HG03196 (cell line): ENCODE results near the gene EIPR1.
"Not testable (repeated sequence)": the region's sequence is repeated elsewhere in the genome, so short reads cannot be mapped to it uniquely, and the experiment has no call there.

Source experiments
- ATAC-seq: cut with Tn5 transposase; IDR thresholded peaks from one replicate; pipeline ENCODE4 v1.9.1; 2021; ENCODE audit not compliant: unreplicated experiment

Gene EIPR1

GRCh38 chr2:3200420-3200939 lies 177.1 kb downstream of the EIPR1 start:
- ATAC-seq: no peak

DNA sequence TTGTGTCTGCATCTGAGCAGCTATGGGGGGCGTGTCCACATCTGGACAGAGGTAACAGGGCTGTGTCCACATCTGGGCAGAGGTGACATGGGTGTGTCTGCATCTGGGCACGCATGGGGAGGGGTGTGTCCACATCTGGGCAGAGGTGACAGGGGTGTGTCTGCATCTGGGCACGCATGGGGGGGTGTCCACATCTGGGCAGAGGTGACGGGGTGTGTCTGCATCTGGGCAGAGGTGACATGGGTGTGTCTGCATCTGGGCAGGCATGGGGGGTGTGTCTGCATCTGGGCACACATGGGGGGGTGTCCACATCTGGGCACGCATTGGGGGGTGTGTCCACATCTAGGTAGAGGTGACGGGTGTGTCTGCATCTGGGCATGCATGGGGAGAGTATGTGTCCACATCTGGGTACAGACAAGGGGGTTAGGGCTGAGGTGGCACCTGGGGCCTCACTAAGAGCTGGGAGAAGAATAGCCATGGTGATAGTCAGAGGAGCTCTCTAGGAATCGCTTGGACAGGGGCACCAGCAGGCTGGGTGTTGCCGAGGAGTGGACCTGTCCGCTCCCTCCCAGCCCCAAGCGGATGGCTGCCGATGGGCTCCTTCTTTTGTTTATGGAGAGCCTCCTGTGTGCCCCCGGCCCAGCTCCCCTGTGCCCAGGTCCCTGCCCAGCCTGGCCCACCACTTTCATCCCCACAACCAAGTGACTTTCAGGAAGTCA lies 177.8 kb downstream of the EIPR1 start:
- no peak for ATAC-seq

DNA sequence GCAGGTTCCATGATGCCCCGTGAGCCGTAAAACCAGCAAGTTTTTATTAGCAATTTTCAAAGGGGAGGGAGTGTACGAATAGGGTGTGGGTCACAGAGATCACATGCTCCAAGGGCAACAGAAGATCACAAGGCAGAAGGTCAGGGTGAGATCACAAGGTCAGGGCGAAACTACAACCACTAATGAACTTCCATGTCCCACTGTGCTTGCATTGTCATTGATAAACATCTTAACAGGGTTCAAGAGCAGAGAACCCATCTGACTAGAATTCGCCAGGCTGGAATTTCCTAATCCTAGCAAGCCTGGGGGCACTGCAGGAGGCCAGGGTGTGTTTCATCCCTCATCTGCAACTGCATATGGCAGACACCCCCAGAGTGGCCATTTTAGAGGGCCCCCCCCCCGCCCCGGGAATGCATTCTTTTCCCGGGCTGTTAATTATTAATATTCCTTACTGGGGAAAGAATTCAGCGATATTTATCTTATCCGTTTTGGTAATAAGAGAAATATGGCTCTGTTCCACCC lies 178.9 kb downstream of the EIPR1 start:
- not testable (repeated sequence) for ATAC-seq

- no peak for ATAC-seq
Observed at GRCh38 chr2:3198119-3198518, 179.5 kb downstream of the EIPR1 start.

DNA sequence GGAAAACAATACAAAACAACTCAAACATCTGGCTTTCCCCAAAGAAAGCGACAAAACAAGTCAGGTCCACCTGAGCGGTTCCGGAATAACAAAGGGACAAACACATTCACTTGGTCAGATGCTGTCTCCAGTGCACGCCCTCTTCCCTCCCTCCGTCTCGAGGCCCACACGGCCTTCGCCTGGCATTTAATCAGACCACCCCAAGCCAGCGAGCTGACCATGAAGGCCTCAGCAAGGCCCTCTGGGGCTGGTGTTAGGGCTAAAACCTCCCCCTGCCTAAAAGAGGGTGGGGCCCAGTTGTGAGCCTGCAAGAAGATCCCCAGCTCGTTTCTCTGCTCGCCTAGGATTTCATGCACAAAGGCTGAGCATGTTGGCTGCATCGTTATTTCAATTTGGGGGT lies 180.3 kb downstream of the EIPR1 start:
- no peak for ATAC-seq

DNA sequence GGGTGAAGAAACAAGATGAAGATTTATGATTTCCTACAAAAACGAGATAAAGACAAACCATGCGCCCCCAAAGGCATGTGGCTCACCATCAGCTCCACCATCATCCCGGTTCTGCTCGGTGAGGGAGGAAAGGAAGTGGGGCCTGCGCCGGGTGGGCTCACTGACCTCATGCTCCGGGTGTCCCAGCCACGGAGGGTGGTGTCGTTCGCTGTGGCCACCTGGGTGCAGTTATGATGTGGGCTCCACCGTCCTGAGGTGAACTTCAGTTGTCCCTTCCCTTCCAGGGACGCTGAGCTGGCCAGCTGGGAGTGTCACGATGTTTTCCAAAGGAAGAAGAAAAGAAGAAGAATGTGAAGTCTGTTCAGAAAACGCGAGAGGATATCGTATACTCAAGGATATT lies 180.9 kb downstream of the EIPR1 start:
- no peak for ATAC-seq

GRCh38 chr2:3195641-3196476 lies 181.8 kb downstream of the EIPR1 start:
- ATAC-seq: no peak

DNA sequence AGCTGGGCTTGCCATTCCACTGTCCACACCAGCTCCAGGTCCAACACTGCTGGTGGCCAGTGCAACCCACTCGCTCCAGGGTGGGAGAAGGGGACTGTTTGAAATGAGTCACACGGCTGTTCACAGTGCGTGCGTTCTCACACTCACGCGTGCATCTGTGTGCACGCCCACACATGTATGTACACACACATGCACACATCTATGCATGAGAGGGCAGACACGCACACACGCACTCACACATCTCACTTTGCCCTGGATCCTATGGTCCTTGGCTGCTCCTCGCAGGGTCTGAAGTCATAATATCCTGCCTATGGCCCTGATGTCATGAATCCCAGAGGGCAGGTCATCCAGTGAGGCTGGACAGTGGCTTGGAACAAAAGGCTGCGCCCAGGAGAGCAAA lies 182.8 kb downstream of the EIPR1 start:
- no peak for ATAC-seq

DNA sequence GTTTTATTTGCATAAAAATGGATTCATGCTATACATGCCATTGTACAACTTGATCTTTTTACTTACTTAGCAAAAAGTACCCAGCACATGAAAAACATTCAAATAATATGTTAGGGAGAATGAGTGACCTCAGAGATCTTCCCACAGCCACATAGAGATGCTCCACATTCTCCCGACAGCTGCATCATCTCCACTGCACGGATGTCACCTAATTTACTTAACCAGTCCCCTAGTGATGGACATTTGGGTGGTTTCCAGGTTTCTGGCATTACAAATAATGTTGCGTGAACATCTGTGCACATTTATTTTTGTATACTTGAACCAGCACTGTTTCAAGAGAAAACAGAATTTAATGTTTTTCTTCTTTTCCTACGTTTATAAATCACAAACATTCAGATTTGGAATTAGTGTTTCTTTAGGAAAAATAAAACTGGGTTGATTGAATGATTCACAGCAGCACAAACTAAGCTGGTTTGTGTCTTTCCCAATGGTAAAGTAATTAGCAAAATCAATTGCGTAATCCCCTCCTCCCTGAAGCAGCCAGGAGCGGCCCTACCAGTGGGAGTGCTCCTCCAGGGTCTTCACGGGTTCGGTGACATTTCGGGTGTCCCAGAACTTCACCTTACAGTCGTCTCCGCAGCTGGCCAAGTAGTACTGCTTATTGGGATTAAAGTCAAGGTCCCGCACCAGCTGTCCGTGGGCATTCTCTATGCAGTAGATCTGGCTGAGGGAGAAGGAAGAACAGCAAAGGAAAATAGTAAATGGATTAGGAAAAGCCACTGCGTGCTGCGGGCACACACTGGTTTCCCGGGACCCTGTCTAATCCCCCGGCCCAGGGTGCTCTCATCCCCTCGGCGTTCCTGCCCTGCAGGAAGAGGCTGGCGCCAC lies 183.9 kb downstream of the EIPR1 start:
- no peak for ATAC-seq

DNA sequence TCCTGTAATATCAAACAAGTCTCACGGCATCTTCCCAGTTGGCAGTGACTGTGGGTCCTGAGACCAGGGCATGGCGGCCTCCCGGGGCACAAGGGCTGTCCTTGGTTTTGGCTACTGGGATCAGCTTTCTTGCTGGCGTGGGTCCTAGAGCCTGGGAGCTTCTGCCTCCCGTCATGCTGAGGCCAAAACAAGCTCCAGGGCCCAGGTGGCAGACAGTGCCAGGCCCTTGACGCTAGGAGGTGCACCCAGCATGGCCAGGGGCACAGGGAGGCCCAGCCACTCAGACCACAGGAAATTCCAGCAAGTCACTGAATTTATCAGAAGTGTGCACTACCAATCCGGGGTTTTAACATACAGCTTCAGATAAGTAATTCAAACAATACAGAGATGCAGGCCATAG lies 184.7 kb downstream of the EIPR1 start:
- ATAC-seq: no peak

- no peak for ATAC-seq
Observed at GRCh38 chr2:3192281-3192818, 185.3 kb downstream of the EIPR1 start.

GRCh38 chr2:3189961-3190360 lies 187.7 kb downstream of the EIPR1 start:
- no peak for ATAC-seq

- ATAC-seq: no peak
Observed at GRCh38 chr2:3189076-3189591, 188.5 kb downstream of the EIPR1 start.

DNA sequence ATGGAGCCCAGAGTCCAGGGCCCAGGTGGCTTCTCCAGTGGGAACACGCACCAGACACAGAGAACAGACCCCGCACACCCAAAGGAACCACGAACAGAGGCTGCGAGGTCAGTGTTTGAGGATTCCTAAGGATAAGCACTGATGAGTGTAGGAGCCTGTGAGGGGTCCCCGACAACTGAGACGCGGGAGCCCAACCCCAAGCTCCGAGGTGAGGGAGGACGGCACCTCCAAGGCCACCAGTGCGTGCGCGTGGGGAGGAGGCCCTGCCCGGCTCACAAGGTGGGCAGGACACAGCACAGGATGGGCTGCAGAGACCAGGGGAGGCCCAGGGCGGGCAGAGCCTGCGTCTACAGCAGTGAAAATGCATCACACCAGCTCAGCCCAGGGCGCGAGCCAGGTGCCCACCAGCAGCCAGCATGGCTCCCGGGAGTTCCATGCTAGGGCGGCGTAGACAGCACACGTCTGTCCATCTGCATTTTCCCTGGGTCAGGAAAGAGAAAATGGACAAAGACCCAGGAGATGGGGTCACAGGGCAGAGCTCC lies 189.1 kb downstream of the EIPR1 start:
- no peak for ATAC-seq

GRCh38 chr2:3187467-3187866 lies 190.2 kb downstream of the EIPR1 start:
- no peak for ATAC-seq

GRCh38 chr2:3186766-3187165 lies 190.9 kb downstream of the EIPR1 start:
- ATAC-seq: no peak

DNA sequence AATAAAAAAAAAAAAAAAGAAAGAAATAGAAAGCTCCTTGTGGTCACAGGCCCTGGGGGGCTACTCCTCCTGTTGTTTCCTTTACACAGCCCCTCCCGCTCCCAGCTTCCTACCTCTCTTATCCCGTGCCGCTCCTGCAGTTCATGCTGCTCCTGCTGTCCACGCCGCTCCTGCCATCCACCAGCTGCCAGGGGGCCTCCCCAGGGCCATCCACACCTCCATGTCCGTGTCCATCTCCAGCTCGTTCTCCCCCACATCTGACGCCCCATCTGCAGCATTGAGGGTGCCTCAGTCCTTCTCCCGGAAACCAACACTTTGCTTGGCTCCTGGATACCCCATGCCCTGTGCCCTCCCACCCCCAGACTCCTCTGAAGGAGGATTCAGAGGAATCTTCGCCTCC lies 191.7 kb downstream of the EIPR1 start:
- ATAC-seq: no peak

DNA sequence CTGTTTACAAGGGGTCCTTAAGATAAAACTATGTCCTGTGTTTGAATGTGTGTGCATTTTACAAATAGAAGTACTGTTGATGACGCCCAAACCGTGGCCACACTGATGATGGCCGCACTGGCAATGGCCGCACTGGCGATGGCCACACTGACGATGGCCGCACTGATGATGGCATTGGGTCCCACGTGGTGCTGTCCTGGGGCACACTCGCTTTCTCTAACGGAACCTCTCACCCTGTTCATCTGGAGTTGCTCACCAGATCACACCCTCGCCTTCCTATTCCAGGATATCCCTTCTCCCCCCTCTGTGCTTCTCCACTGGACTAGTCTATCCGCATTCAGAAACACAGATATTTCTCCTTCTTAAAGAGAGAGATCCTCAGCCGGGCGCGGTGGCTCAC lies 192.4 kb downstream of the EIPR1 start:
- no peak for ATAC-seq

GRCh38 chr2:3184167-3184566 lies 193.5 kb downstream of the EIPR1 start:
- ATAC-seq: no peak

- no peak for ATAC-seq
Observed at GRCh38 chr2:3183766-3184165, 193.9 kb downstream of the EIPR1 start.
